A549 treated with ZK216348 at 1 μM for 4 hours (cell line): ENCODE data around the gene SERPINH1. TPM values are rescaled to one million over a fixed set of nuclear protein-coding genes. Genes with fewer than 3 reads are reported as not detected.

Source experiments
- total RNA-seq: library from RNA; stranded (reverse); fragments of 200-300 nt; extraction: Qiagen RNA extraction; gene quantifications from 5 replicates; pipeline ENCODE4 v1.2.3, GENCODE V29; 2022; ENCODE audit warnings: low read depth

SERPINH1 gene
- 57.1 to 112 TPM (median 100 TPM) in 5 replicates for total RNA-seq

GRCh38 chr11:75562048-75562835, at the start of gene SERPINH1:
Gene SERPINH1, plus strand, starts transcription at chr11:75562253. Its CDS starts 4,097 bp downstream, at chr11:75566350.

DNA sequence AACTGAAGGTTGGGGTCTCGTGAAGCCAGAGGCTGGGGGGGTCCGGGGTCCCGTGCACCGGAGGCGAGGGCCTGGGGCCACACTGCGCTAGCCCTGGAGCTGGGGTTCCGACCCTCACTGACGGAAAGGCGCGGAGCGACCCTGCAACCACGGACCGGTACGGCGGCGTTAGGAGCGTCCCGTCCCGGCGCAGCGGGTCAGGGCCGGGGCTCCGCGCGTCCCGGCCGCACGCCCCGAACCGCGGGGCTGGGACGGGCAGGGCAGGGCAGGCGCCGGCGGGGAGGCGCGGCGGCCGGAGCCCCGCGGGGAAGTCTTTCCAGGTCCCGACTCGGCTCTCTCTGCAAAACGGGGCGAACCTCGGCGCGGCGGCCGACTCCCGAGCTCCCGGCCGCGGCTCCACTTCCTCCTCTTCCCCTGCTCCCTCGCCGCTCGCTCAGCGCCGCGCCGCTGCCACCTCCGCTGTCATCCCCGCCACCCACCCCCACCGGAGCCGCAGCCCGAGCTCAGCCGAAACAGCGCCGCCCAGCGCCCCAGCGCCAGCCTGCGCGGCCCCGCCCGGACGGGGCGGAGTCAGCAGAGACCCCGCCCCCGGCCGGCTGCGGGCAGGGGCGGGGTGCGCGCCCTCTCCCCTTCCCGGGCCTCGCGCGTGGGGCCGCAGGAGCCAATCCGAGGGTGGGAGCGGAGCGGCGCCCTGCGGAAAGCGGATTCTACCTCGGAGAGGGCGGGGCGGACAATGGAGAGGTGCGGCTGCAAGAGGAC, 36.4 kb upstream of the SERPINH1 start, which contains the start of gene GDPD5:
Gene GDPD5 (minus strand): TSS at position 509 of the 759 bp plus-strand sequence. CDS start 48,206 bp downstream, outside the sequence.

Other genes starting within 250 kb of the SERPINH1 start
- gene ARRB1, start 210.6 kb upstream of the SERPINH1 start, total RNA-seq, result 4.4 to 9.6 TPM (median 7.3 TPM) in 5 replicates
- gene RPS3, start 162.7 kb upstream of the SERPINH1 start, total RNA-seq, result 3,130 to 4,292 TPM (median 3,344 TPM) in 5 replicates
- 0.68 to 1.9 TPM (median 1.4 TPM) in 5 replicates for gene KLHL35, start 129.1 kb upstream of the SERPINH1 start, total RNA-seq
- 8.9 to 16.3 TPM (median 14.0 TPM) in 5 replicates for gene GDPD5, start 36.3 kb upstream of the SERPINH1 start, total RNA-seq
- gene MAP6, start 106.8 kb downstream of the SERPINH1 start, total RNA-seq, result 1.8 to 2.1 TPM (median 1.9 TPM) in 5 replicates
- gene MOGAT2, start 155.6 kb downstream of the SERPINH1 start, total RNA-seq, result not detected in 5 replicates
- gene DGAT2, start 206.5 kb downstream of the SERPINH1 start, total RNA-seq, result 1.6 to 2.3 TPM (median 1.7 TPM) in 5 replicates